K562 (cell line): ENCODE data around the gene DCUN1D1. TPM values are rescaled to one million over a fixed set of nuclear protein-coding genes. Genes with fewer than 3 reads are reported as not detected.

ENCODE experiments used
- ATAC-seq: fragments of 200-7000 bp; cut with Tn5 transposase; 3 replicates; pipeline ENCODE4 v1.9.1; 2020; ENCODE audit warnings: moderate library complexity
- BruUV-seq: library from RNA; stranded (reverse); fragments of 400-500 nt; replicated peaks from 2 replicates; lab custom pipeline; 2021; lab: Mats Ljungman, UMichigan
- CTCF ChIA-PET: fragments of 300-600 bp; formaldehyde crosslinking; extraction: SDS; loops from one replicate; lab custom pipeline; 2021; ENCODE audit warnings: low intra/inter-chr PET ratio; lab: Yijun Ruan, JAX
- POLR2A ChIA-PET: fragments of 300-600, 350-650 bp; sonication (Branson Sonifier 250); formaldehyde crosslinking; extraction: SDS; loops from one replicate; lab custom pipeline; 2021; ENCODE audit warnings: antibody characterized with exemption, inconsistent platforms; lab: Yijun Ruan, JAX
- DNase-seq, 4 experiments: peaks; one replicate each; pipeline versions ENCODE4 v3.0.0 to v3.0.0-alpha.2; 2011 to 2018; ENCODE audit warnings: low spot score in 3 of 4, mixed read lengths in 3 of 4; ENCODE audit errors: extremely low read depth in 1 of 4
- FAIRE-seq: peaks from 2 replicates; lab custom pipeline; 2011; peaks lifted over from hg19 to GRCh38; lab: Jason Lieb, UNC
- H2AFZ ChIP-seq: 2 replicates; pipeline ENCODE4 v1.6.0; 2011; ENCODE audit warnings: low read depth, low read length, control low read depth, inconsistent platforms
- H3K27ac ChIP-seq: fragments of 200-600 bp; 3 replicates; pipeline ENCODE4 v1.8.0; 2011; ENCODE audit warnings: low read depth, mild to moderate bottlenecking, control low read depth, inconsistent platforms, low read length, moderate library complexity, mixed read lengths; ENCODE audit errors: extremely low read depth
- H3K27me3 ChIP-seq, 2 experiments: fragments of 300-600 bp in 1 of 2; 2 replicates in 1 of 2; 3 replicates in 1 of 2; pipeline versions ENCODE4 v1.6.0 to v1.8.0; 2011; ENCODE audit warnings: inconsistent platforms in 2 of 2, low read length in 2 of 2, mild to moderate bottlenecking in 1 of 2, mixed read lengths in 1 of 2, moderate library complexity in 1 of 2; ENCODE audit not compliant: control insufficient read depth in 2 of 2, insufficient read depth in 2 of 2
- H3K36me3 ChIP-seq: fragments of 300-600 bp; 3 replicates; pipeline ENCODE4 v1.8.0; 2011; ENCODE audit warnings: mild to moderate bottlenecking, low read length, inconsistent platforms; ENCODE audit not compliant: control insufficient read depth, insufficient read depth
- H3K4me1 ChIP-seq, 2 experiments: fragments of 200-600 bp in 1 of 2; replicated peaks in 1 of 2; 2 replicates in 1 of 2; 3 replicates in 1 of 2; pipeline versions ENCODE4 v1.5.1 to v1.8.0; 2011; ENCODE audit warnings: inconsistent platforms in 2 of 2, low read length in 2 of 2, mild to moderate bottlenecking in 1 of 2, mixed read lengths in 1 of 2, moderate library complexity in 1 of 2; ENCODE audit not compliant: control insufficient read depth in 2 of 2, insufficient read depth in 2 of 2
- H3K4me2 ChIP-seq: 2 replicates; pipeline ENCODE4 v1.6.1; 2011; ENCODE audit warnings: low read length, control low read depth, inconsistent platforms, mixed read lengths; ENCODE audit not compliant: insufficient read depth
- H3K4me3 ChIP-seq: fragments of 200-600 bp; sonication (generic), shearing (Covaris generic); 2 replicates; pipeline ENCODE4 v1.5.1; 2016; ENCODE audit warnings: control low read depth, inconsistent platforms
- H3K79me2 ChIP-seq: fragments of 200-600 bp; 3 replicates; pipeline ENCODE4 v1.8.0; 2011; ENCODE audit warnings: low read length, inconsistent platforms; ENCODE audit not compliant: control insufficient read depth, insufficient read depth
- H3K9ac ChIP-seq, 2 experiments: 2 replicates each; pipeline versions ENCODE4 v1.6.0 to v1.6.1; 2011; ENCODE audit warnings: low read depth in 2 of 2, low read length in 2 of 2, control low read depth in 1 of 2, inconsistent platforms in 1 of 2, mild to moderate bottlenecking in 1 of 2, mixed read lengths in 1 of 2; ENCODE audit not compliant: insufficient read depth in 1 of 2
- H3K9me1 ChIP-seq: one replicate; pipeline ENCODE4 v1.6.0; 2011; ENCODE audit warnings: inconsistent platforms, mild to moderate bottlenecking, low read length, moderate library complexity; ENCODE audit not compliant: control insufficient read depth, insufficient read depth
- H3K9me3 ChIP-seq: replicated peaks from 2 replicates; pipeline ENCODE4 v1.5.1; 2011; ENCODE audit warnings: low read depth, low read length, inconsistent platforms; ENCODE audit not compliant: control insufficient read depth, insufficient read depth
- H4K20me1 ChIP-seq: replicated peaks from 2 replicates; pipeline ENCODE4 v1.6.1; 2011; ENCODE audit warnings: low read length, inconsistent platforms, mixed read lengths; ENCODE audit not compliant: control insufficient read depth, insufficient read depth
- E2F8 ChIP-seq: fragments of 450-650 bp; IDR thresholded peaks from 2 replicates; pipeline ENCODE4 v1.7.1; 2018; ENCODE audit warnings: mild to moderate bottlenecking, low read depth; ENCODE audit not compliant: partially characterized antibody
- ELF4 ChIP-seq: fragments of 450-650 bp; formaldehyde crosslinking; IDR thresholded peaks from 2 replicates; pipeline ENCODE4 v1.4.0; 2022; ENCODE audit warnings: missing genetic modification characterization
- ETS1 ChIP-seq: conservative IDR thresholded peaks from 2 replicates; pipeline ENCODE4 v1.6.1; 2011; ENCODE audit warnings: low read depth, mild to moderate bottlenecking, low read length; ENCODE audit not compliant: control insufficient read depth
- HMGN3 ChIP-seq: IDR thresholded peaks from 2 replicates; pipeline ENCODE4 v1.6.1; 2011; ENCODE audit warnings: borderline replicate concordance, low read depth, mild to moderate bottlenecking, mixed read lengths, low read length; ENCODE audit not compliant: insufficient read length; ENCODE audit errors: extremely low read depth
- MXD1 ChIP-seq: fragments of 250-450 bp; sonication (Bioruptor Pico); IDR thresholded peaks from 2 replicates; pipeline ENCODE4 v1.8.0; 2021; ENCODE audit warnings: borderline replicate concordance, mild to moderate bottlenecking, moderate library complexity; ENCODE audit not compliant: poor library complexity, severe bottlenecking
- RBM14 ChIP-seq: fragments of 200-400 bp; formaldehyde crosslinking; IDR thresholded peaks from 2 replicates; pipeline ENCODE4 v1.6.1; 2018; ENCODE audit warnings: low read depth, mild to moderate bottlenecking, low read length, moderate library complexity, borderline replicate concordance; ENCODE audit not compliant: insufficient read depth
- RFX5 ChIP-seq: IDR thresholded peaks from 2 replicates; pipeline ENCODE4 v1.6.1; 2011; ENCODE audit warnings: low read depth, mild to moderate bottlenecking, improper control_type of control experiment, low read length
- ZC3H8 ChIP-seq: fragments of 450-650 bp; IDR thresholded peaks from 2 replicates; pipeline ENCODE4 v1.6.1; 2017
- ZFP30 ChIP-seq: fragments of 250-450 bp; sonication (Bioruptor Pico); IDR thresholded peaks from 2 replicates; pipeline ENCODE4 v1.8.0; 2022; ENCODE audit warnings: moderate library complexity, mild to moderate bottlenecking, inconsistent platforms, borderline replicate concordance
- ZKSCAN1 ChIP-seq: fragments of 150-350 bp; IDR thresholded peaks from 2 replicates; pipeline ENCODE4 v1.6.1; 2016; ENCODE audit warnings: low read depth, low read length
- ZNF146 ChIP-seq: IDR thresholded peaks from one replicate; pipeline ENCODE4 v1.6.1; 2018; ENCODE audit warnings: missing compliant biosample characterization; ENCODE audit not compliant: unreplicated experiment
- ZNF232 ChIP-seq: sonication (generic); formaldehyde crosslinking; IDR thresholded peaks from 2 replicates; pipeline ENCODE4 v1.8.0; 2022; ENCODE audit warnings: mild to moderate bottlenecking, missing genetic modification reagents
- WGBS: fragments of 100-300 bp; shearing (Covaris generic); methylation state at CpG from one replicate; pipeline ENCODE4 v1.1.6; 2016; ENCODE audit warnings: low coverage, mixed read lengths; ENCODE audit not compliant: insufficient coverage; ENCODE audit errors: missing lambda C conversion rate; 5-methylcytosine and 5-hydroxymethylcytosine counted together
- in situ Hi-C: fragments of 300-500 bp; cut with MboI; formaldehyde crosslinking; loops from 4 replicates; pipeline ENCODE4 v1.15.0; 2018; ENCODE audit warnings: inconsistent platforms, mixed read lengths
- intact Hi-C: fragments of 100-400 bp; cut with micrococcal nuclease; formaldehyde crosslinking; loops from 2 replicates; pipeline ENCODE4 v1.14.2; 2022
- polyA plus RNA-seq, 8 experiments: library from polyadenylated mRNA; depleted of rRNA in 4 of 8; stranded (reverse) in 5 of 8; unstranded in 3 of 8; fragments of >200 nt; fragmentation: Nextera tagmentation in 2 of 8; fragmentation: Illumina TruSeq in 1 of 8; extraction: Ambion mirVana in 2 of 8; extraction: Trizol in 1 of 8; gene quantifications; 2 replicates each; pipeline versions ENCODE4 v1.2.1 to v1.2.3, GENCODE V29; 2011 to 2014; ENCODE audit warnings: inconsistent platforms in 1 of 8, missing spikeins in 1 of 8
- total RNA-seq, 7 experiments: library from RNA; depleted of rRNA in 6 of 7; stranded (reverse); fragments of >200 nt in 6 of 7; fragmentation: Illumina TruSeq in 2 of 7; extraction: Trizol in 2 of 7; gene quantifications; 2 replicates each; pipeline versions ENCODE4 v1.2.1 to v1.2.3, GENCODE V29; 2011 to 2021; ENCODE audit warnings: low replicate concordance in 1 of 7

DCUN1D1 gene
- total and polyA plus RNA-seq, 9 of the 15 experiments (the other 6 are each of a cell fraction or from before 2014, with no cell fraction given) = 11.4 to 46.8 (median 28.2) TPM

GRCh38 chr3:183008303-183008702, 28.0 kb upstream of the DCUN1D1 start:
- Histone ChIP-seq H3K4me1 (peaks cover 14% of the 10 kb centered on the region in 2 experiments), H2AFZ (no peak overlapping the region), H3K9me3 (no peaks in the 10 kb centered on the region), H3K4me2 (no peak overlapping the region), H3K36me3 (no peaks in the 10 kb centered on the region), H3K27me3 (no peaks in the 10 kb centered on the region), H3K9me1 (no peaks in the 10 kb centered on the region), H4K20me1 (no peaks in the 10 kb centered on the region), H3K79me2 (no peaks in the 10 kb centered on the region), H3K4me3 (no peak overlapping the region), H3K9ac (no peak overlapping the region), H3K27ac (no peak overlapping the region)
- ATAC-seq (no peak), DNase-seq (no peak), FAIRE-seq (no peak)
- intact Hi-C loops = no loop called here
- in situ Hi-C loops = no loop called here
- ChIA-PET CTCF (no interaction called here), POLR2A (no interaction called here)
- BruUV-seq = no TSS peak
- WGBS = 91% methylated on average over 4 of the region's 4 CpGs
- no peak for TF ChIP-seq ELF4 (CRISPR knock-in tag)
- TF ChIP-seq HMGN3 = no peak
- no peak for TF ChIP-seq ZNF232
- TF ChIP-seq ZNF146 (CRISPR knock-in tag) = no peak
- TF ChIP-seq ZFP30 (CRISPR knock-in tag) = no peak
- TF ChIP-seq ETS1 = no peak
- no peak for TF ChIP-seq ZC3H8
- TF ChIP-seq E2F8 = no peak
- TF ChIP-seq ZKSCAN1 = no peak
- no peak for TF ChIP-seq RFX5
- no peak for TF ChIP-seq RBM14
- no peak for TF ChIP-seq MXD1 (CRISPR knock-in tag)
